Activated CD8-positive, alpha-beta memory T cell treated with anti-CD3 and anti-CD28 coated beads for 36 hours (primary cell): ENCODE results near the gene BAG5. TPM values are rescaled to one million over a fixed set of nuclear protein-coding genes. Genes with fewer than 3 reads are reported as not detected.

Experiments used
- CTCF ChIA-PET: fragments of 350-600 bp; sonication (Branson Sonifier 250); formaldehyde crosslinking; loops from one replicate; lab custom pipeline; 2021; ENCODE audit warnings: antibody characterized with exemption; lab: Charles Lee
- POLR2A ChIA-PET: fragments of 350-600 bp; sonication (Branson Sonifier 250); formaldehyde crosslinking; loops from one replicate; lab custom pipeline; 2021; ENCODE audit warnings: antibody characterized with exemption; lab: Charles Lee
- total RNA-seq, 2 experiments: library from RNA; stranded (reverse); gene quantifications; one replicate each; pipeline ENCODE4 v1.2.3, GENCODE V29; 2021

BAG5 gene
- total RNA-seq, 2 experiments from 2014 or later, result 34.9 to 37.9 TPM

- ChIA-PET POLR2A (interaction anchor here (0.5 to 0.7 kb wide), 2 partner anchors 84 to 1410 kb away, joined by 3 to 23 read pairs; no protein-coding TSS in a partner anchor), CTCF (no interaction called here)
Measured at GRCh38 chr14:103574104-103574503, 11.6 kb upstream of the BAG5 start.

- ChIA-PET CTCF (interaction anchor here (0.6 kb wide), 1 partner anchor 243 kb away, joined by 4 read pairs; no protein-coding TSS in a partner anchor), POLR2A (interaction anchor here (0.6 kb wide), 1 partner anchor 351 kb away, joined by 5 read pairs; no protein-coding TSS in a partner anchor)
Measured at GRCh38 chr14:103569408-103569807, 7.0 kb upstream of the BAG5 start.

- ChIA-PET POLR2A (interaction anchor here (0.6 kb wide), 1 partner anchor 351 kb away, joined by 5 read pairs; no protein-coding TSS in a partner anchor), CTCF (interaction anchor here (1.5 kb wide), 1 partner anchor 11 kb away, joined by 5 read pairs; no protein-coding TSS in a partner anchor)
Measured at GRCh38 chr14:103568952-103569351, 6.5 kb upstream of the BAG5 start.

GRCh38 chr14:103563844-103564505, 1.5 kb upstream of the BAG5 start:
- CTCF ChIA-PET, result interaction anchor here (0.6 to 0.8 kb wide), 2 partner anchors 116 to 1115 kb away, joined by 3 to 4 read pairs; no protein-coding TSS in a partner anchor
- POLR2A ChIA-PET, result no interaction called here

GRCh38 chr14:103563226-103563620, 766 bp upstream of the BAG5 start:
- POLR2A ChIA-PET, result no interaction called here
- CTCF ChIA-PET, result no interaction called here

GRCh38 chr14:103562179-103562428, 353 bp downstream of the BAG5 start:
- ChIA-PET CTCF (interaction anchor here (1.0 to 2.2 kb wide), 6 partner anchors 9 to 103 kb away, joined by 3 to 12 read pairs (median 4); no protein-coding TSS in a partner anchor), POLR2A (interaction anchor here (0.7 to 0.9 kb wide), 2 partner anchors 12 to 67 kb away, joined by 3 to 4 read pairs; no protein-coding TSS in a partner anchor)

GRCh38 chr14:103561381-103562178, 877 bp downstream of the BAG5 start:
- ChIA-PET CTCF (interaction anchor here (1.0 to 2.2 kb wide), 8 partner anchors 9 to 104 kb away, joined by 3 to 12 read pairs (median 4); partner anchors contain the start of gene CKB), POLR2A (interaction anchor here (0.7 to 0.9 kb wide), 3 partner anchors 11 to 1083 kb away, joined by 3 to 4 read pairs (median 3); no protein-coding TSS in a partner anchor)

GRCh38 chr14:103560691-103561090, 1.8 kb downstream of the BAG5 start:
- ChIA-PET POLR2A (no interaction called here), CTCF (interaction anchor here (1.0 to 2.2 kb wide), 4 partner anchors 8 to 40 kb away, joined by 4 to 12 read pairs (median 6); partner anchors contain the start of gene CKB)

- CTCF ChIA-PET, result interaction anchor here (1.5 to 3.6 kb wide), 2 partner anchors 13 to 39 kb away, joined by 3 to 13 read pairs; no protein-coding TSS in a partner anchor
- POLR2A ChIA-PET, result interaction anchor here (1.4 kb wide), 1 partner anchor 29 kb away, joined by 3 read pairs; no protein-coding TSS in a partner anchor
Measured at GRCh38 chr14:103559766-103560165, 2.7 kb downstream of the BAG5 start.

- CTCF ChIA-PET, result interaction anchor here (1.3 to 3.6 kb wide), 4 partner anchors 10 to 58 kb away, joined by 3 to 13 read pairs (median 5); no protein-coding TSS in a partner anchor
- POLR2A ChIA-PET, result interaction anchor here (0.7 to 1.4 kb wide), 2 partner anchors 19 to 28 kb away, joined by 3 read pairs; no protein-coding TSS in a partner anchor
Measured at GRCh38 chr14:103558071-103558882, 4.2 kb downstream of the BAG5 start.

GRCh38 chr14:103556946-103557758, 5.3 kb downstream of the BAG5 start:
- POLR2A ChIA-PET, result no interaction called here
- CTCF ChIA-PET, result interaction anchor here (1.5 to 3.6 kb wide), 2 partner anchors 10 to 39 kb away, joined by 5 to 13 read pairs; no protein-coding TSS in a partner anchor

- ChIA-PET CTCF (interaction anchor here (3.6 kb wide), 1 partner anchor 9 kb away, joined by 13 read pairs; no protein-coding TSS in a partner anchor), POLR2A (no interaction called here)
Measured at GRCh38 chr14:103555559-103556337, 6.7 kb downstream of the BAG5 start.

GRCh38 chr14:103552846-103553210, 9.6 kb downstream of the BAG5 start:
- CTCF ChIA-PET, result interaction anchor here (0.6 to 1.8 kb wide), 3 partner anchors 9 to 62 kb away, joined by 3 to 6 read pairs (median 6); partner anchors contain the start of genes BAG5 and COA8

GRCh38 chr14:103552011-103552845, 10.2 kb downstream of the BAG5 start:
- POLR2A ChIA-PET, result no interaction called here
- CTCF ChIA-PET, result interaction anchor here (0.6 to 1.8 kb wide), 4 partner anchors 10 to 63 kb away, joined by 3 to 6 read pairs (median 5); partner anchors contain the start of genes BAG5 and COA8

More at GRCh38 chr14:103552846-103553210, 9.6 kb downstream of the BAG5 start:
- POLR2A ChIA-PET, result no interaction called here

GRCh38 chr14:103551338-103551762, 11.1 kb downstream of the BAG5 start:
- POLR2A ChIA-PET, result no interaction called here

More at GRCh38 chr14:103551338-103551762, 11.1 kb downstream of the BAG5 start:
- CTCF ChIA-PET, result interaction anchor here (1.5 kb wide), 1 partner anchor 51 kb away, joined by 4 read pairs; no protein-coding TSS in a partner anchor
